KMS-11 (cell line): ENCODE results near the gene C11orf16.

Source experiments
- H2AFZ ChIP-seq: fragments of 200-600 bp; sonication (generic); 2 replicates; pipeline ENCODE4 v1.6.1; 2016; ENCODE audit warnings: antibody characterized with exemption, mixed run types, low read depth
- H3K27ac ChIP-seq: fragments of 200-600 bp; sonication (generic); 2 replicates; pipeline ENCODE4 v1.6.1; 2016; ENCODE audit warnings: mild to moderate bottlenecking, mixed run types
- H3K27me3 ChIP-seq: fragments of 200-600 bp; sonication (generic); 2 replicates; pipeline ENCODE4 v1.6.1; 2017; ENCODE audit warnings: mild to moderate bottlenecking, low read depth, mixed run types, moderate library complexity; ENCODE audit not compliant: insufficient read depth
- H3K36me3 ChIP-seq: fragments of 200-600 bp; sonication (generic); 2 replicates; pipeline ENCODE4 v1.6.1; 2017; ENCODE audit warnings: mild to moderate bottlenecking, mixed run types; ENCODE audit not compliant: insufficient read depth
- H3K4me1 ChIP-seq: fragments of 200-600 bp; sonication (generic); 2 replicates; pipeline ENCODE4 v1.6.1; 2016; ENCODE audit warnings: mild to moderate bottlenecking, low read depth, mixed run types; ENCODE audit not compliant: poor library complexity, severe bottlenecking
- H3K4me2 ChIP-seq: fragments of 200-600 bp; sonication (generic); 2 replicates; pipeline ENCODE4 v1.7.0; 2016; ENCODE audit warnings: mild to moderate bottlenecking, mixed run types
- H3K4me3 ChIP-seq: fragments of 200-600 bp; sonication (generic); IDR thresholded peaks from 2 replicates; pipeline ENCODE4 v1.6.1; 2017; ENCODE audit warnings: low read depth, low read length, mixed read lengths; ENCODE audit not compliant: insufficient read depth
- H3K79me2 ChIP-seq: fragments of 200-600 bp; sonication (generic); 2 replicates; pipeline ENCODE4 v1.6.1; 2016; ENCODE audit warnings: low read depth, mixed run types; ENCODE audit not compliant: insufficient read depth
- H3K9ac ChIP-seq: fragments of 200-600 bp; sonication (generic); 2 replicates; pipeline ENCODE4 v1.6.1; 2016; ENCODE audit warnings: mild to moderate bottlenecking, mixed run types
- H4K20me1 ChIP-seq: fragments of 200-600 bp; sonication (generic); 2 replicates; pipeline ENCODE4 v1.6.1; 2016; ENCODE audit warnings: mild to moderate bottlenecking, mixed run types; ENCODE audit not compliant: insufficient read depth
- TF ChIP-seq, protein P1 (sequence below): fragments of 200-600 bp; sonication (generic); conservative IDR thresholded peaks from 2 replicates; pipeline ENCODE4 v1.6.1; 2017; ENCODE audit warnings: low read depth, mild to moderate bottlenecking, antibody characterized with exemption, low read length, moderate library complexity, mixed read lengths

Gene C11orf16

DNA sequence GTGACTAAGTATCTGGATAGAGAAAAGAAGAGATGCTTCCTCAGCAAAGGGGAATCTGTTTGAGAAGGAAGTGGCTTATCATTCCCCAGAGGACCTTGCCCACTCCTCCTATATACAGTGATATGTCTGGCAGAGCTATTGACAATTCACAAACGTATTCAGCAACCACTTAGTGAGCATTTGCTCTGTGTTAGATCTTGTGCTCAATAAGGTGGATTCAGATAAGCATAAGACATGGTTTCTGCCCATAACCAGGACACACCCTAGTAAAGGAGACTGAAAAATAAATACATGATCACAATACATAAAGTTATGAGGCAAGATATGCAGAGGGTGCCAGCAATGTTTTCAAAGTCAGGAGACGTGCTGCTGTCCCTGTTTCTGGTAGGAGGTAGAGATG is 30.1 kb upstream of the C11orf16 start:
- TF ChIP-seq, protein P1, sequence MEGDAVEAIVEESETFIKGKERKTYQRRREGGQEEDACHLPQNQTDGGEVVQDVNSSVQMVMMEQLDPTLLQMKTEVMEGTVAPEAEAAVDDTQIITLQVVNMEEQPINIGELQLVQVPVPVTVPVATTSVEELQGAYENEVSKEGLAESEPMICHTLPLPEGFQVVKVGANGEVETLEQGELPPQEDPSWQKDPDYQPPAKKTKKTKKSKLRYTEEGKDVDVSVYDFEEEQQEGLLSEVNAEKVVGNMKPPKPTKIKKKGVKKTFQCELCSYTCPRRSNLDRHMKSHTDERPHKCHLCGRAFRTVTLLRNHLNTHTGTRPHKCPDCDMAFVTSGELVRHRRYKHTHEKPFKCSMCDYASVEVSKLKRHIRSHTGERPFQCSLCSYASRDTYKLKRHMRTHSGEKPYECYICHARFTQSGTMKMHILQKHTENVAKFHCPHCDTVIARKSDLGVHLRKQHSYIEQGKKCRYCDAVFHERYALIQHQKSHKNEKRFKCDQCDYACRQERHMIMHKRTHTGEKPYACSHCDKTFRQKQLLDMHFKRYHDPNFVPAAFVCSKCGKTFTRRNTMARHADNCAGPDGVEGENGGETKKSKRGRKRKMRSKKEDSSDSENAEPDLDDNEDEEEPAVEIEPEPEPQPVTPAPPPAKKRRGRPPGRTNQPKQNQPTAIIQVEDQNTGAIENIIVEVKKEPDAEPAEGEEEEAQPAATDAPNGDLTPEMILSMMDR: no peak
- peaks cover 33% of the 10 kb centered on the region; the same call in 1 of the 2 replicates for H3K79me2 ChIP-seq
- no peak overlapping the region for H3K27ac ChIP-seq
- H3K4me1 ChIP-seq: peaks cover 35% of the 10 kb centered on the region
- H3K9ac ChIP-seq: peak overlapping the region; percentile 94; the same call in 1 of the 2 replicates
- no peak overlapping the region for H3K4me3 ChIP-seq
- H3K27me3 ChIP-seq: no peaks in the 10 kb centered on the region
- no peak overlapping the region for H2AFZ ChIP-seq
- no peaks in the 10 kb centered on the region for H3K36me3 ChIP-seq
- H3K4me2 ChIP-seq: peak overlapping the region; percentile 46
- no peaks in the 10 kb centered on the region for H4K20me1 ChIP-seq

DNA sequence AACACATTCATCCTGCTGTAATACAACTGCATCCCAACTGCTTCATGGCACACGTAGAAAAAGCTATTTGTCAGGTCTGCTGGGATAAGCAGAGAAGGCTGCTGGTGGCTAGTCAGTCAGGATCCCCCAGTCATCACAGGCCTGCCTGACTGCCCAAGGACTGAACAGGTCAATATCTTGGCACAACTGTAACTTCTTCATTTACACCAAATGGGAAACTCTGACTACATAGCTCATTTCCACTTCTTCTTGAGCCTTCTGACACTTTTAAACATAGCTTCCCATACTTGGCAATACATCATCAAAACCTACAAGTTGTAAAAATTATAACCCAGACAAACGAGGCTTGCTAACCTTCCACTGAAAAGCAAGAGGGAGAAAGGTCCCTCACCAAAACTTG is 28.7 kb upstream of the C11orf16 start:
- peaks cover 33% of the 10 kb centered on the region; the same call in 1 of the 2 replicates for H3K79me2 ChIP-seq
- no peak overlapping the region for H3K27ac ChIP-seq
- peaks cover 49% of the 10 kb centered on the region for H3K4me1 ChIP-seq
- H3K4me2 ChIP-seq: no peak overlapping the region
- no peak overlapping the region for H3K9ac ChIP-seq
- no peaks in the 10 kb centered on the region for H3K36me3 ChIP-seq
- no peak overlapping the region for H3K4me3 ChIP-seq
- no peaks in the 10 kb centered on the region for H4K20me1 ChIP-seq
- TF ChIP-seq, protein P1: no peak
- H3K27me3 ChIP-seq: no peaks in the 10 kb centered on the region
- H2AFZ ChIP-seq: no peak overlapping the region

DNA sequence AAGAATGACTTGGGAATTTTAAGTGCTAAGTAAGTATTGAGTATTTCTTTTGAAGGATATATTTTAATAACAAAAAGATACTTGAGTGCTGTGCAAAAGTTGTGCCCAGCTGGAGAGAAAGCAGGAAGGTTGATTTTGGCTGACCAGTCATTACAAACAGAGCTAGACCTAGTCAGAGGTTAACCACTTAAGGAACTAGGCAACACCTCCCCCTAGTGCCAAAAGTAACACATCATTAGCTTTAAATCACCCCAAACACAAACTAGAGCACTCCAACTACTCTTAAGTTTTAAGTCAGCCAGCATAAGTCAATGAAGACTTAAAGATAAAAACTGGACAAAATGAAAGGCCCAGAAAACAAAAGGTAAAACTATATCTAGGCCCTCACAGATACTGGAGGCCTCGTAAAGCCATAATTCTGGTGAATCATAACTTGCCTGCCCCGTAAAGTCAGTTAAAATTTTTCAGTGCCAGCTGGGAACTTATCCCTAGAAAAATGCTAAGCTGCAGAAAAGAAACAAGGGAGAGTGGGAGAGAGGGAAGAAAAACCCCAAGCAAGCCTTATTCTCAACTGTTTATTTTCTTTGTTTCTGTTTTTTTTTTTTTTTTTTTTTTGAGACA is 26.9 kb upstream of the C11orf16 start:
- no peak overlapping the region for H3K4me3 ChIP-seq
- no peak overlapping the region for H3K9ac ChIP-seq
- TF ChIP-seq, protein P1: peak; percentile 75
- H4K20me1 ChIP-seq: no peaks in the 10 kb centered on the region
- no peak overlapping the region for H2AFZ ChIP-seq
- H3K27me3 ChIP-seq: no peaks in the 10 kb centered on the region
- H3K79me2 ChIP-seq: peaks cover 33% of the 10 kb centered on the region; the same call in 1 of the 2 replicates
- 0 out of 2 replicates have a peak, but pooled peaks cover 4% of the 10 kb centered on the region for H3K36me3 ChIP-seq
- no peak overlapping the region; the same call in 1 of the 2 replicates for H3K4me2 ChIP-seq
- H3K27ac ChIP-seq: no peak overlapping the region
- peaks cover 44% of the 10 kb centered on the region for H3K4me1 ChIP-seq

DNA sequence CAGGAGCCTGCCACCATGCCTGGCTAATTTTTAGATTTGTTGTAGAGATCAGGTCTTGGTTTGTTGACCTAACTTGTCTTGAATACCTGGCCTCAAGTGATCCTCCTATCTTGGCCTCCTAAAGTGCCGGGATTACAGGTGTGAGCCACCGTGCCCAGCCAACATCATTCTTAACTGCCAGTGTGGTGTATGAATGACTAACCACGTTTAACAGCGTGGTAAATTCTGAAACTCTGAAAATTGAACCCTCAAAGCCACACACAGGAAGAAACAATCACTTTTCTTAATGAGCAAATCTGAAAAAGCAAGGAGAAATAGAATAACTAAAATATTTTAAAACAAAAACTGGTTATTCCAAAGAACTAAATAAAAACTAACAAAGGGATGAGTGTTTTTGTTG is 24.1 kb upstream of the C11orf16 start:
- H4K20me1 ChIP-seq: no peaks in the 10 kb centered on the region
- TF ChIP-seq, protein P1: no peak
- no peak overlapping the region for H3K9ac ChIP-seq
- 0 out of 2 replicates have a peak, but pooled peaks cover 4% of the 10 kb centered on the region for H3K36me3 ChIP-seq
- peaks cover 29% of the 10 kb centered on the region for H3K4me1 ChIP-seq
- no peak overlapping the region for H3K4me2 ChIP-seq
- no peaks in the 10 kb centered on the region for H3K27me3 ChIP-seq
- H3K4me3 ChIP-seq: no peak overlapping the region
- no peak overlapping the region for H3K27ac ChIP-seq
- H3K79me2 ChIP-seq: peaks cover 14% of the 10 kb centered on the region; the same call in 1 of the 2 replicates
- H2AFZ ChIP-seq: no peak overlapping the region
